Stimulated activated naive CD8-positive, alpha-beta T cell treated with anti-CD3 and anti-CD28 coated beads, Interleukin-15, amount 100 ng/mL, for 72 hours (primary cell): Measurements from ENCODE around the gene MS4A10.
"Not testable (repeated sequence)": the region's sequence is repeated elsewhere in the genome, so short reads cannot be mapped to it uniquely, and the experiment has no call there.

Source experiments
- ATAC-seq: fragments of 150-1000 bp; cut with Tn5 transposase; 2 replicates; pipeline ENCODE4 v1.10.0; 2021; ENCODE audit warnings: mild to moderate bottlenecking, moderate library complexity
- DNase-seq, 2 donors: peaks; one replicate each; pipeline ENCODE4 v3.0.0; 2021 to 2022
- H3K27ac Mint-ChIP-seq, 2 donors: one replicate each; pipeline ENCODE4 v1.8.0; 2022; ENCODE audit warnings: mild to moderate bottlenecking in 2 of 2, mixed read lengths in 2 of 2, moderate library complexity in 2 of 2
- H3K27me3 Mint-ChIP-seq: one replicate; pipeline ENCODE4 v1.8.0; 2022; ENCODE audit warnings: mixed read lengths
- H3K4me1 Mint-ChIP-seq: one replicate; pipeline ENCODE4 v1.8.0; 2022; ENCODE audit warnings: mild to moderate bottlenecking, mixed read lengths
- H3K4me3 Mint-ChIP-seq, 2 donors: one replicate each; pipeline ENCODE4 v1.8.0; 2022; ENCODE audit warnings: mild to moderate bottlenecking in 2 of 2, mixed read lengths in 2 of 2, moderate library complexity in 1 of 2
- H3K9me3 Mint-ChIP-seq, 2 donors: one replicate each; pipeline ENCODE4 v1.8.0; 2022; ENCODE audit warnings: mixed read lengths in 2 of 2

The MS4A10 gene

GRCh38 chr11:60823745-60824306 lies 38.7 kb downstream of the MS4A10 start:
- H3K4me3 Mint-ChIP-seq, DNase-seq, H3K9me3 Mint-ChIP-seq, H3K4me1 Mint-ChIP-seq, H3K27me3 Mint-ChIP-seq, H3K27ac Mint-ChIP-seq, ATAC-seq: not testable (repeated sequence)

- Mint-ChIP-seq H3K4me3 (no peak overlapping the region), H3K27me3 (no peaks in the 10 kb centered on the region), H3K27ac (no peak overlapping the region), H3K4me1 (peaks cover 6% of the 10 kb centered on the region), H3K9me3 (no peaks in the 10 kb centered on the region)
- DNase-seq, result no peak
- ATAC-seq, result no peak
These were observed 40.0 kb downstream of the MS4A10 start for GRCh38 chr11:60825118-60825517.

- no peaks in the 10 kb centered on the region for H3K27me3 Mint-ChIP-seq
- H3K9me3 Mint-ChIP-seq, result no peaks in the 10 kb centered on the region
- no peak overlapping the region for H3K27ac Mint-ChIP-seq
- DNase-seq, result no peak
- ATAC-seq, result no peak
- peaks cover 6% of the 10 kb centered on the region for H3K4me1 Mint-ChIP-seq
- H3K4me3 Mint-ChIP-seq, result no peak overlapping the region
These were observed 40.7 kb downstream of the MS4A10 start for GRCh38 chr11:60825790-60826189.

GRCh38 chr11:60830478-60831142 lies 45.5 kb downstream of the MS4A10 start:
- Mint-ChIP-seq H3K27me3 (peaks cover 7% of the 10 kb centered on the region), H3K27ac (no peak overlapping the region), H3K4me1 (peaks cover 9% of the 10 kb centered on the region), H3K4me3 (no peak overlapping the region), H3K9me3 (no peaks in the 10 kb centered on the region)
- DNase-seq (no peak), ATAC-seq (peak; percentile 5)

GRCh38 chr11:60831143-60831500 lies 46.0 kb downstream of the MS4A10 start:
- Mint-ChIP-seq H3K4me1 (peaks cover 11% of the 10 kb centered on the region), H3K4me3 (no peak overlapping the region), H3K27me3 (peaks cover 7% of the 10 kb centered on the region), H3K9me3 (no peaks in the 10 kb centered on the region), H3K27ac (no peak overlapping the region)
- ATAC-seq (peak; percentile 92), DNase-seq (peak; percentile 73 to 80)

GRCh38 chr11:60831501-60832079 lies 46.5 kb downstream of the MS4A10 start:
- Mint-ChIP-seq H3K27me3 (peaks cover 7% of the 10 kb centered on the region), H3K9me3 (no peaks in the 10 kb centered on the region), H3K4me1 (peaks cover 11% of the 10 kb centered on the region), H3K4me3 (no peak overlapping the region), H3K27ac (no peak overlapping the region)
- ATAC-seq, result no peak
- no peak for DNase-seq

- peaks cover 7% of the 10 kb centered on the region for H3K27me3 Mint-ChIP-seq
- ATAC-seq (no peak), DNase-seq (no peak)
- H3K27ac Mint-ChIP-seq, result peak overlapping the region in 1 of 2 donors; percentile 8
- H3K4me1 Mint-ChIP-seq, result peaks cover 11% of the 10 kb centered on the region
- H3K4me3 Mint-ChIP-seq, result no peak overlapping the region
- H3K9me3 Mint-ChIP-seq, result no peaks in the 10 kb centered on the region
These were observed 49.8 kb downstream of the MS4A10 start for GRCh38 chr11:60834742-60835533.

GRCh38 chr11:60835534-60835846 lies 50.4 kb downstream of the MS4A10 start:
- Mint-ChIP-seq H3K9me3 (no peaks in the 10 kb centered on the region), H3K27me3 (peaks cover 7% of the 10 kb centered on the region), H3K27ac (no peak overlapping the region), H3K4me3 (no peak overlapping the region), H3K4me1 (peaks cover 14% of the 10 kb centered on the region)
- no peak for ATAC-seq
- no peak for DNase-seq

GRCh38 chr11:60836866-60837515 lies 51.9 kb downstream of the MS4A10 start:
- Mint-ChIP-seq H3K4me1 (peaks cover 29% of the 10 kb centered on the region), H3K27me3 (peaks cover 7% of the 10 kb centered on the region), H3K27ac (no peak overlapping the region), H3K9me3 (peaks cover 0 to 6% of the 10 kb centered on the region in 2 donors), H3K4me3 (no peak overlapping the region)
- ATAC-seq (no peak), DNase-seq (no peak)

- Mint-ChIP-seq H3K4me3 (no peak overlapping the region), H3K27me3 (no peaks in the 10 kb centered on the region), H3K9me3 (peaks cover 0 to 6% of the 10 kb centered on the region in 2 donors), H3K27ac (no peak overlapping the region), H3K4me1 (peaks cover 30% of the 10 kb centered on the region)
- ATAC-seq (no peak), DNase-seq (no peak)
These were observed 53.0 kb downstream of the MS4A10 start for GRCh38 chr11:60838132-60838531.

- Mint-ChIP-seq H3K4me1 (peaks cover 46% of the 10 kb centered on the region), H3K27me3 (no peaks in the 10 kb centered on the region), H3K9me3 (peaks cover 0 to 6% of the 10 kb centered on the region in 2 donors), H3K27ac (peak overlapping the region; percentile 72 to 95), H3K4me3 (peak overlapping the region; percentile 94)
- ATAC-seq, result no peak
- DNase-seq, result no peak
These were observed 55.6 kb downstream of the MS4A10 start for GRCh38 chr11:60840470-60841430.

GRCh38 chr11:60841797-60842667 lies 56.9 kb downstream of the MS4A10 start, which contains the start of gene CCDC86:
CCDC86 (plus strand) TSS chr11:60842113; CDS start chr11:60842125, 12 bp downstream.
- H3K9me3 Mint-ChIP-seq, result peaks cover 0 to 6% of the 10 kb centered on the region in 2 donors
- H3K27me3 Mint-ChIP-seq, result no peaks in the 10 kb centered on the region
- H3K4me1 Mint-ChIP-seq, result peaks cover 52% of the 10 kb centered on the region
- ATAC-seq (peak; percentile 95), DNase-seq (peak; percentile 98 to 99)
- peak within 1 kb of the TSS; percentile 94 for H3K4me3 Mint-ChIP-seq
- peak within 1 kb of the TSS; percentile 95 to 96 for H3K27ac Mint-ChIP-seq

- H3K9me3 Mint-ChIP-seq, result peaks cover 0 to 6% of the 10 kb centered on the region in 2 donors
- peaks cover 52% of the 10 kb centered on the region for H3K4me1 Mint-ChIP-seq
These were observed 57.8 kb downstream of the MS4A10 start for GRCh38 chr11:60842668-60843600.

More at GRCh38 chr11:60842668-60843600, 57.8 kb downstream of the MS4A10 start:
- DNase-seq, result no peak
- Mint-ChIP-seq H3K27ac (peak overlapping the region; percentile 95 to 96), H3K27me3 (no peaks in the 10 kb centered on the region), H3K4me3 (peak overlapping the region; percentile 94)
- ATAC-seq, result no peak
